ENCODE data around the gene LILRB5. TPM values are rescaled to one million over a fixed set of nuclear protein-coding genes. Genes with fewer than 3 reads are reported as not detected.
"Not testable (repeated sequence)": the region's sequence is repeated elsewhere in the genome, so short reads cannot be mapped to it uniquely, and the experiment has no call there.

The LILRB5 gene
- total RNA-seq, 1 donor from 2014 or later: not detected

DNA sequence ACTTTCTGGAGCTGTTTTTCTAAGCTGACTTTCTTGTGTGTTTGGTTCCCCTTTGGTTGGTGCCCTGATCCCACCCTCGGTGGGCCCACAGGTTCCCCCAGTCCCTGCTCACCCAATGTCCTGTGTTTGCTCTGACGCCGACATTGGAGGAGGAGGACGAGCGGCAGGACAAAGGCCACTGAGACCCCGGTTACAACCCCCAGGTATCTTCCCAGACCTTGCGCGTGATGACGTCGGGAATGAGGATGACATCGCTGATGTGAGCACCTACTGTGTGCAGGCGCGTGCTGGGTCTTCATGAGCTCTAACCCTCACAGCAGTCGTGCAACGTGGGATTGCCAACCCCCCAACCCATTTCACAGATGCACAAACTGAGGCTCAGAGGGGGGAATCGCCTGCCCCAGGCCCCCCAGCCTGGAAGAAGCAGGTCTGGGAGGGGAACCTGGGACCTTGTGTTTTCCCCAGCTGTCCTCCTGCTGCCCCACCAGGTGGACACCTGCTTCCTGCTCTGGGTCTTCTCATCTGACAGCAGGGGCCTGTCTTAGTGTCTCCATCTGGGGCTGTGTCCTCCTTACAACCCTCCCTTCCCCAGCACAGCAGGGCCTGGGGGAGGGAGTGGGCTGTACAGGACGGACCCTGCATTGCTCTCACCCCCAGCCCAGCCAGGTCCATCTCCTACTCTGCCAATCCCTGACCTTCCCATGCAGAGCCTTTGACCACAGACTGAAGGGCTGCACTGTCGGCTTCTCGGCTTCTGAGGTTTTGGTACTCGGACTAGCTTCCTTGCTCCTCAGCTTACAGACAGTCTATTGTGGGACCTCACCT lies 9.8 kb downstream of the LILRB5 start:
- no peak overlapping the region for H3K27ac Mint-ChIP-seq (ENCODE audit: unreplicated experiment)
- H3K4me1 Mint-ChIP-seq (ENCODE audit: low read depth): peaks cover 3% of the 10 kb centered on the region
- no peaks in the 10 kb centered on the region for H3K9me3 Mint-ChIP-seq (ENCODE audit: low read depth)
- DNase-seq (ENCODE audit: low spot score): peak; percentile 59
- no peaks in the 10 kb centered on the region for H3K36me3 Mint-ChIP-seq (ENCODE audit: low read depth)
- no peak overlapping the region for H3K4me3 Mint-ChIP-seq (ENCODE audit: unreplicated experiment)
- TF ChIP-seq, protein P1, sequence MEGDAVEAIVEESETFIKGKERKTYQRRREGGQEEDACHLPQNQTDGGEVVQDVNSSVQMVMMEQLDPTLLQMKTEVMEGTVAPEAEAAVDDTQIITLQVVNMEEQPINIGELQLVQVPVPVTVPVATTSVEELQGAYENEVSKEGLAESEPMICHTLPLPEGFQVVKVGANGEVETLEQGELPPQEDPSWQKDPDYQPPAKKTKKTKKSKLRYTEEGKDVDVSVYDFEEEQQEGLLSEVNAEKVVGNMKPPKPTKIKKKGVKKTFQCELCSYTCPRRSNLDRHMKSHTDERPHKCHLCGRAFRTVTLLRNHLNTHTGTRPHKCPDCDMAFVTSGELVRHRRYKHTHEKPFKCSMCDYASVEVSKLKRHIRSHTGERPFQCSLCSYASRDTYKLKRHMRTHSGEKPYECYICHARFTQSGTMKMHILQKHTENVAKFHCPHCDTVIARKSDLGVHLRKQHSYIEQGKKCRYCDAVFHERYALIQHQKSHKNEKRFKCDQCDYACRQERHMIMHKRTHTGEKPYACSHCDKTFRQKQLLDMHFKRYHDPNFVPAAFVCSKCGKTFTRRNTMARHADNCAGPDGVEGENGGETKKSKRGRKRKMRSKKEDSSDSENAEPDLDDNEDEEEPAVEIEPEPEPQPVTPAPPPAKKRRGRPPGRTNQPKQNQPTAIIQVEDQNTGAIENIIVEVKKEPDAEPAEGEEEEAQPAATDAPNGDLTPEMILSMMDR (IDR thresholded peaks at IDR 0.05): no peak
- peaks cover 14% of the 10 kb centered on the region for H3K27me3 Mint-ChIP-seq (ENCODE audit: low read depth)

DNA sequence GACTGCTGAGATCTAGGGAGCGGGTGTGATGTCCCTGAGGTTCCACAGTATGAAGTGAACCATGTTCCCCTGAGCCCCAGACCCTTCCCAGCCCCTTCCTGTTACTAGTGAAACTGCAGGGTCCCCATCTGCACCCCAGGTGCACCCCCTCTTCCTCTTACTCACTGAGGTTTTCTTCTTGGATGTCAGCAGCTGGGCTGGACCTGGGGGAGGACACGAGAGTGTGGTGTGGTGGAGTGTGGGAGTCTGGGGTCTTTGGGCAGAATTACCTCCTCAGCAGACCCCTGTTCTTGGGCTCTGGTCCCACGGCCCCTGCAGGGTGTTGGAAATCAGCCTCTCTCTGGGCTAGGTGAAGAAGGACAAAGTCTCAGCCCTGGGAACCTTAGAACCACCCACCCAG lies 11.1 kb downstream of the LILRB5 start:
- no peak for DNase-seq (ENCODE audit: low spot score)
- H3K4me3 Mint-ChIP-seq (ENCODE audit: unreplicated experiment): no peak overlapping the region
- TF ChIP-seq, protein P1 (IDR thresholded peaks at IDR 0.05): no peak
- no peak overlapping the region for H3K27ac Mint-ChIP-seq (ENCODE audit: unreplicated experiment)
- H3K36me3 Mint-ChIP-seq (ENCODE audit: low read depth): no peaks in the 10 kb centered on the region
- peaks cover 16% of the 10 kb centered on the region for H3K27me3 Mint-ChIP-seq (ENCODE audit: low read depth)
- H3K4me1 Mint-ChIP-seq (ENCODE audit: low read depth): peaks cover 3% of the 10 kb centered on the region
- H3K9me3 Mint-ChIP-seq (ENCODE audit: low read depth): no peaks in the 10 kb centered on the region

- not testable (repeated sequence) for H3K36me3 Mint-ChIP-seq (ENCODE audit: low read depth); H3K4me1 Mint-ChIP-seq (ENCODE audit: low read depth); DNase-seq (ENCODE audit: low spot score); H3K9me3 Mint-ChIP-seq (ENCODE audit: low read depth); H3K4me3 Mint-ChIP-seq (ENCODE audit: unreplicated experiment); H3K27ac Mint-ChIP-seq (ENCODE audit: unreplicated experiment)
- H3K27me3 Mint-ChIP-seq (ENCODE audit: low read depth): peaks cover 12% of the 10 kb centered on the region
These were observed 13.3 kb downstream of the LILRB5 start for GRCh38 chr19:54243809-54244208.

GRCh38 chr19:54242646-54243045 lies 14.4 kb downstream of the LILRB5 start, which contains the start of gene LILRA6:
Gene LILRA6, minus strand, starts transcription at chr19:54242790.
- H3K9me3 Mint-ChIP-seq (ENCODE audit: low read depth); H3K27ac Mint-ChIP-seq (ENCODE audit: unreplicated experiment); H3K4me1 Mint-ChIP-seq (ENCODE audit: low read depth); DNase-seq (ENCODE audit: low spot score); H3K36me3 Mint-ChIP-seq (ENCODE audit: low read depth); H3K4me3 Mint-ChIP-seq (ENCODE audit: unreplicated experiment): not testable (repeated sequence)
- H3K27me3 Mint-ChIP-seq (ENCODE audit: low read depth): peaks cover 19% of the 10 kb centered on the region

- not testable (repeated sequence) for H3K36me3 Mint-ChIP-seq (ENCODE audit: low read depth); H3K27ac Mint-ChIP-seq (ENCODE audit: unreplicated experiment); H3K9me3 Mint-ChIP-seq (ENCODE audit: low read depth); H3K4me1 Mint-ChIP-seq (ENCODE audit: low read depth); H3K4me3 Mint-ChIP-seq (ENCODE audit: unreplicated experiment); DNase-seq (ENCODE audit: low spot score)
- H3K27me3 Mint-ChIP-seq (ENCODE audit: low read depth): peaks cover 20% of the 10 kb centered on the region
These were observed 14.8 kb downstream of the LILRB5 start for GRCh38 chr19:54242234-54242633.

DNA sequence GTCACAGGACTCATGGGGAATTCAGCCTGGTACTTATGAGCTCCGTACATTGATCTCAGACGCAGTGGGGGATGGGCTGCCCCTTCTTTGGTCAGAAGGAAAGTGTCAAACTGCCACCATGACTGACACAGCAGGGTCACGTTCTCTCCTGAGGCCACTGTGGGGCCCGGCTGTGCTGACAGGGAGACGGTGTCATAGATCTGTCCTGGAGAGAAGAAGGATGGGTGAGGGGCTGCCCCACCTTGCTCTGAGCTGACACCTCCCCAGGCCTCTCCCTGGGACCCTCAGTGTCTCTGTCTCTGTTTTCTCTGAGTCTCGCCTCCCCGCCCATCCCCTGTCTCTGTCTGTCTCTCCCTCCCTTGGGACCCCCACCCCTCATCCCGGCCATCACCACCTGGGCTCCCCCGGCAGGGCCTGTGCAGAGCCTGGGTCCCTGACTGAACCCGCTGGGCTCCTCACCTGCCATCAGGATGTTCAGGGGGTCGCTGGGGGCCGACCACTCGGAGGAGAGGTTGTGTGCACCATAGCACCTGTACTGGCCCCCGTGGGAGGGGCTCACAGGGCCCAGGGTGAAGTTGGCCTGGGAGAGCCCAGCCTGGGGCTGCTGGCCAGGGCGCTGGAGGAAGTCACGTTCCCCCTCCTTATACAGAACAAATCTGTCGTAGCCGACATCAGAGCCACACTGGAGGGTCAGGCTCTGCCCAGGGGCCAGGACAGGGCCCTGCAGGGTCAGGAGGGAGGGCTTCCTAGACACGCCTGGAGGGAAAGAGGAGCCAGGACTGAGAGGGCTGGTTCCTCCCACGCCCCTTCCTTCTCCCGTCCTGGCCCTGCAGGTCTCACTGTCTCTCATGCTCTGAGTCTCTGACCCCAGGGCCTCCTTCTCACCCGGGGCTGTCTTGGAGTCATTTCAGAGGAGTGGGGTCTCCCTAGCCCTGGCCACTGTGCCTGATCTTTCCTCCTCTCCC lies 16.4 kb downstream of the LILRB5 start:
- not testable (repeated sequence) for H3K9me3 Mint-ChIP-seq (ENCODE audit: low read depth); DNase-seq (ENCODE audit: low spot score); H3K27ac Mint-ChIP-seq (ENCODE audit: unreplicated experiment); H3K36me3 Mint-ChIP-seq (ENCODE audit: low read depth); H3K4me1 Mint-ChIP-seq (ENCODE audit: low read depth); H3K4me3 Mint-ChIP-seq (ENCODE audit: unreplicated experiment)
- H3K27me3 Mint-ChIP-seq (ENCODE audit: low read depth): peaks cover 22% of the 10 kb centered on the region

DNA sequence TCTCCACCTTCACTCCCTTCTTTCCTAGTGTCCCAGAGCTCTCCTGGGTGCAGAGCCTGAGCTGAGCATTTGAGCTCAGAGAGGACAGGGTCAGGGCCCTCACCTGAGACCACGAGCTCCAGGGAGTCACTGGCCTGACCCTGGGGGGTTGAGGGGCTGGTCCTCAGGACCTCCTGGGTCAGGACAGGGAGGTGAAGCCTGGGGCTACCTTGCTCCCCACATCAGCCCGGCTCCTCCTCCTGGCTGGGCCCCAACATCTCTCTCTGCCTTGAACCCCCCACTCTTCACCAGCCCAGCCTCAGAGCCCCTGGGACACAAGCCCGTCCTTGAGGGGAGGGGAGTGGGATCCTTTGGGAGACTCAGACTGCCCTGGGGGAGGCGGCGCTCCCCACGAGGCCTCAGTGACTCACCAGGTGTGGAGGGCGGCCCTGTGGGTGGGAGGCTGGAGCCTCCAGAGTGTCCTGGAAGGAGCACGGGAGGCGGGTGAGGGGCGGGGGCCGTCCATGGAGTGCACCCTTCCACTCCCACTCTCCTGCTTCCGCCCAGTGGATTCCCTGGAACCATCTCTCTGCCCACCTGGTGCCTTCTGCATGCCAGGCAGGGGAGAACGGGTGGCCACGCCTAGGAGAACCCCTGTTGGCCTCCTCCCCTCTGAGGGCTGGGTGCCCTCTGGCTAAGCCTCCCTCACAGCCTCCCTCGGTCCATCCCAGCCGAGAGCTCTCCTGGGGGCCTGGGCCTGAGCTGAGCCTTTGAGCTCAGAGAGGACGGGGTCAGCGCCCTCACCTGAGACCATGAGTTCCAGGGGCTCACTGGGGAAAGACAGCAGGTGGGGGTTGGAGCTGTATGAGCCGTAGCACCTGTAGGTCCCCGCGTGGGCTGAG lies 17.3 kb downstream of the LILRB5 start:
- not testable (repeated sequence) for H3K4me3 Mint-ChIP-seq (ENCODE audit: unreplicated experiment); H3K9me3 Mint-ChIP-seq (ENCODE audit: low read depth); H3K4me1 Mint-ChIP-seq (ENCODE audit: low read depth); H3K36me3 Mint-ChIP-seq (ENCODE audit: low read depth); H3K27ac Mint-ChIP-seq (ENCODE audit: unreplicated experiment)
- DNase-seq (ENCODE audit: low spot score): peak; percentile 93
- H3K27me3 Mint-ChIP-seq (ENCODE audit: low read depth): peaks cover 25% of the 10 kb centered on the region

Measured in chondrocyte (in vitro differentiated cells).